ENCODE data around the gene LCTL. TPM values are rescaled to one million over a fixed set of nuclear protein-coding genes. Genes with fewer than 3 reads are reported as not detected.

The LCTL gene
- total RNA-seq, 6 donors from 2014 or later: not detected

DNA sequence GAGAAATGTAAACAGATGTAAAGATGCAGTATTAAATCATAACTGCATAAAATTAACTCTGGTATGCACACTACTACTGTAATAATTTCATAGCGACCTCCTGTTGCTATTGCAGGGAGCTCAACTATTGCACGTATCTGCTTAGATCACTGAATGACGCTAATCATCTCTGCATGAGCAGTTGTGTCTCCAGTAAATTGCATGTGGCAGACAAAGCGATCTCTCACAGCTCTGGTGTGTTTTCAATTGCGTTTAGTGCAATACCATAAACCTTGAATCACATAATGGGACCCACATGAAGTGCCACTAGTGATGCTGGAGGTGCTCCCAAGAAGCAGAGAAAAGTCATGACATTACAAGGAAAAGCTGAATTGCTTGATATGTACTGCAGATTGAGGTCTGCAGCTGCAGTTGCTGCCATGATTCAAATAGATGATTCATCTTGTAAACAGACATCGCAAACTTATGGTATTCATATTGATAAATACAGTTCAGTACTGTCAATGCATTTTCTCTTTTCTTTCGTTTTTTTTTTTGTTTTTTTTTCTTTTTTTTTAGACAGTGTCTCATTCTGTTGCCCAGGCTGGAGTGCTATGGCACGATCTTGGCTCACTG, 30.2 kb upstream of the LCTL start:
- no peak for DNase-seq
- H3K27me3 ChIP-seq: no peaks in the 10 kb centered on the region
- H3K4me3 ChIP-seq: no peak overlapping the region
- TF ChIP-seq POLR2AphosphoS5 (IDR thresholded peaks at IDR 0.05) (no peak), EP300 (IDR thresholded peaks at IDR 0.05) (no peak), POLR2A (IDR thresholded peaks at IDR 0.05) (no peak)
- TF ChIP-seq, protein P1, sequence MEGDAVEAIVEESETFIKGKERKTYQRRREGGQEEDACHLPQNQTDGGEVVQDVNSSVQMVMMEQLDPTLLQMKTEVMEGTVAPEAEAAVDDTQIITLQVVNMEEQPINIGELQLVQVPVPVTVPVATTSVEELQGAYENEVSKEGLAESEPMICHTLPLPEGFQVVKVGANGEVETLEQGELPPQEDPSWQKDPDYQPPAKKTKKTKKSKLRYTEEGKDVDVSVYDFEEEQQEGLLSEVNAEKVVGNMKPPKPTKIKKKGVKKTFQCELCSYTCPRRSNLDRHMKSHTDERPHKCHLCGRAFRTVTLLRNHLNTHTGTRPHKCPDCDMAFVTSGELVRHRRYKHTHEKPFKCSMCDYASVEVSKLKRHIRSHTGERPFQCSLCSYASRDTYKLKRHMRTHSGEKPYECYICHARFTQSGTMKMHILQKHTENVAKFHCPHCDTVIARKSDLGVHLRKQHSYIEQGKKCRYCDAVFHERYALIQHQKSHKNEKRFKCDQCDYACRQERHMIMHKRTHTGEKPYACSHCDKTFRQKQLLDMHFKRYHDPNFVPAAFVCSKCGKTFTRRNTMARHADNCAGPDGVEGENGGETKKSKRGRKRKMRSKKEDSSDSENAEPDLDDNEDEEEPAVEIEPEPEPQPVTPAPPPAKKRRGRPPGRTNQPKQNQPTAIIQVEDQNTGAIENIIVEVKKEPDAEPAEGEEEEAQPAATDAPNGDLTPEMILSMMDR (IDR thresholded peaks at IDR 0.05): no peak
- no peak overlapping the region for H3K27ac ChIP-seq
- H3K9me3 ChIP-seq: no peaks in the 10 kb centered on the region
- ATAC-seq (ENCODE audit: low FRiP score in 2 of 2): no peak
- 90% methylated on average over 8 of the region's 8 CpGs for WGBS, 2 donors
- H3K36me3 ChIP-seq: no peaks in the 10 kb centered on the region
- H3K4me1 ChIP-seq: no peaks in the 10 kb centered on the region

DNA sequence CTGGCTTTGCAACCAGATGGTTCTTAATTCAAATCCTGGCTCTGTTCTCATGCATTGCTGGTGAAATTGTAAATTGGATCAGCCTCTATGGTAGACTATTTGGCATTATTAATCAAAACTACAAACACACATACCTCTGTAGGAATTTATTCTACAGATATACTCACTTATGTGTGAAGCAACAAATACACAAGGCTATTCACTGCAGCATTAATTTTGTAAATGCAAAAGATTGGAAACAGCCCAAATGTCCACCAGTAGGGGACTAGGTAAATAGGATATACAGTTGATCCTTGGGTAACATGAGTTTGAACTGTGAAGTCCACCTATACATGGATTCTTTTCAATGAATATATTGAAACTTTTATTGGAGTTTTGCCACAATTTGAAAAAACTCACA, 29.5 kb upstream of the LCTL start:
- no peak for DNase-seq
- no peaks in the 10 kb centered on the region for H3K36me3 ChIP-seq
- TF ChIP-seq, protein P1 (IDR thresholded peaks at IDR 0.05): no peak
- no peak for TF ChIP-seq POLR2A (IDR thresholded peaks at IDR 0.05)
- no peak for TF ChIP-seq EP300 (IDR thresholded peaks at IDR 0.05)
- TF ChIP-seq POLR2AphosphoS5 (IDR thresholded peaks at IDR 0.05): no peak
- no peaks in the 10 kb centered on the region for H3K27me3 ChIP-seq
- ATAC-seq (ENCODE audit: low FRiP score in 2 of 2): no peak
- H3K27ac ChIP-seq: no peak overlapping the region
- H3K4me3 ChIP-seq: no peak overlapping the region
- H3K9me3 ChIP-seq: no peaks in the 10 kb centered on the region
- no peaks in the 10 kb centered on the region for H3K4me1 ChIP-seq

DNA sequence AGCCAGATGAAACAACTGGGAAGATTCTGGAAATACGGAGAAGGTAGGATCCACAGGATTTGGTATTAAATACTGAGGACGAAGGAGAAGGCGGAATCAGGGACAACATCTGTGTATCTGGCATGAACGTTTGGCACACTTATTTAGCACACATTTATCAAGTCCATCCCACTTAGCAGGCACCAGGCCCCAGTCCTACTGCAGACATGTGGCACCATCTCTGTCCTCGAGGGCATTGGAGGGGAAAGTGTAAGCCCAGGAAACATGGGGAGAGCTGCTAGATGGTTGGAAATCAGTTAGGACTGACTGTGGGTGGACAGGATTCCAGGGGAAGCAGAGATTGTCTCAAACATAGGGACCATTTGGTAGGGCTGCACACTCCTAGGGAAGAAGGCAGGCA, 29.0 kb upstream of the LCTL start:
- ATAC-seq (ENCODE audit: low FRiP score in 2 of 2): no peak
- WGBS, 2 donors: 74 to 84% methylated on average over 5 of the region's 5 CpGs
- no peaks in the 10 kb centered on the region for H3K36me3 ChIP-seq
- DNase-seq: no peak
- no peaks in the 10 kb centered on the region for H3K9me3 ChIP-seq
- H3K27ac ChIP-seq: no peak overlapping the region
- no peaks in the 10 kb centered on the region for H3K27me3 ChIP-seq
- TF ChIP-seq POLR2AphosphoS5 (IDR thresholded peaks at IDR 0.05): no peak
- TF ChIP-seq, protein P1 (IDR thresholded peaks at IDR 0.05): no peak
- no peak for TF ChIP-seq EP300 (IDR thresholded peaks at IDR 0.05)
- TF ChIP-seq POLR2A (IDR thresholded peaks at IDR 0.05): no peak
- H3K4me3 ChIP-seq: no peak overlapping the region
- no peaks in the 10 kb centered on the region for H3K4me1 ChIP-seq

DNA sequence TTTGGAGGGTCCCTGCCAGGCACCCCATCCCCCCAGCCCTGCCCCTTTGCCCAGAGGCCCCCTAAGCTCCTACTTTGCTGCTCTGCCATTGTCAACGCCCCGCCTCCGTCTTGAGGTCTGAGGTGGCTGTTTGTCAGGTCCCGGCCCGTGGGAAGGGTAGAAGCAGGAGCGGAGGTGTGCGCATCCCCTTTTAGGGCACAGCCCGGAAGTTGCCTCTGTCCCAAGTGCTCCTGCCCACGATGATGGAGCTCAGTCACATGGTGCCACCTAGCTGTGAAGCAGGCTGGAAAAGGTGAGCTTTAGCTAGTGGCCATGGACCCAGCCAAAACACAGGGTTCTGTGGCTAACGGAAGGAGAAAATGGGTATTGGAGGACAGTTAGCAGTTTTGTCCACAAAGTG, 28.5 kb upstream of the LCTL start:
- 62 to 85% methylated on average over 3 to 10 of the region's 10 CpGs for WGBS, 2 donors
- TF ChIP-seq EP300 (IDR thresholded peaks at IDR 0.05) (no peak), POLR2A (IDR thresholded peaks at IDR 0.05) (no peak), POLR2AphosphoS5 (IDR thresholded peaks at IDR 0.05) (no peak)
- TF ChIP-seq, protein P1 (IDR thresholded peaks at IDR 0.05): no peak
- ATAC-seq (ENCODE audit: low FRiP score in 2 of 2): no peak

DNA sequence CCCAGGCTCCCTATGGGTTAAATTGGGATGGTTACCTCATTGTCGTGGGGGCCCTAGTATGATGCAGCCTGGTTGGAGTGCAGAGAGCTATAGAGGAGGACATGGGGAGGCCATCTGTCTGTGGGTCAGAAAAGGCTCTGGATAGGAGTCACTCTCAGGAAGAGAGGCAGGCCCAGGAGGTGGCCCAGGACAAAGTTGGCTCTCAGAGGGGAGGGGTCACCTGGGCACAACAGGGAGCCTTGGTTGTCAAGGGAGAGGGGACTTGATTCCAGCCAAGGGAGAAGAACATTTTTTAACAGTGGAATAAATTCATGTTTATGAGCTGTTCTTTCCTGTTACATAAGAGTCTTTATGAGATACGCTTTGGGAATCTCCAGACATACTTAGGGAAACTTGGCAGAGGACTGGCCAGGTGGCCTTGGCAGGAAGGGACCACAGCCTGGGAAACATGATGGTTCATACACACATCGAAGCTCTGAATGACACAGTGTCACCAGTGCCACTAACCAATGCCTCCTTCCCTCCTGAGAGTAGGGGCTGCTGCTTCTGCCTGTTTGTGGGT, 27.5 kb upstream of the LCTL start:
- TF ChIP-seq POLR2AphosphoS5 (IDR thresholded peaks at IDR 0.05) (no peak), EP300 (IDR thresholded peaks at IDR 0.05) (no peak), POLR2A (IDR thresholded peaks at IDR 0.05) (no peak)
- TF ChIP-seq, protein P1 (IDR thresholded peaks at IDR 0.05): no peak
- DNase-seq: no peak
- H3K4me3 ChIP-seq: no peak overlapping the region
- no peaks in the 10 kb centered on the region for H3K27me3 ChIP-seq
- H3K27ac ChIP-seq: no peak overlapping the region
- no peaks in the 10 kb centered on the region for H3K9me3 ChIP-seq
- ATAC-seq (ENCODE audit: low FRiP score in 2 of 2): no peak
- H3K36me3 ChIP-seq: no peaks in the 10 kb centered on the region
- 68 to 81% methylated on average over 3 of the region's 3 CpGs for whole genome bisulfite sequencing, 2 donors
- H3K4me1 ChIP-seq: peaks cover 0 to 2% (median 0%) of the 10 kb centered on the region in 4 donors

More for the DNA sequence above, 28.5 kb upstream of the LCTL start:
- no peak for DNase-seq
- Histone ChIP-seq H3K36me3 (no peaks in the 10 kb centered on the region), H3K27ac (no peak overlapping the region), H3K27me3 (no peaks in the 10 kb centered on the region), H3K9me3 (no peaks in the 10 kb centered on the region), H3K4me1 (no peaks in the 10 kb centered on the region), H3K4me3 (no peak overlapping the region)
